IPS-18a (cell line): ENCODE data around the gene PLIN5.
"Not testable (repeated sequence)": the region's sequence is repeated elsewhere in the genome, so short reads cannot be mapped to it uniquely, and the experiment has no call there.

ENCODE experiments used
- H3K27ac ChIP-seq: one replicate; pipeline ENCODE4 v1.5.1; 2013; ENCODE audit warnings: low read length
- H3K27me3 ChIP-seq: one replicate; pipeline ENCODE4 v1.6.1; 2013; ENCODE audit warnings: mild to moderate bottlenecking, low read length; ENCODE audit not compliant: control insufficient read depth, insufficient read depth
- H3K36me3 ChIP-seq: one replicate; pipeline ENCODE4 v1.6.1; 2013; ENCODE audit warnings: low read depth, low read length; ENCODE audit not compliant: control insufficient read depth
- H3K4me1 ChIP-seq: one replicate; pipeline ENCODE4 v1.6.1; 2013; ENCODE audit warnings: low read depth, low read length; ENCODE audit not compliant: control insufficient read depth
- H3K4me3 ChIP-seq: one replicate; pipeline ENCODE4 v1.5.1; 2013; ENCODE audit warnings: low read length
- H3K9ac ChIP-seq: one replicate; pipeline ENCODE4 v1.6.1; 2013; ENCODE audit warnings: mild to moderate bottlenecking, low read length, moderate library complexity
- H3K9me3 ChIP-seq: one replicate; pipeline ENCODE4 v1.6.1; 2013; ENCODE audit warnings: low read depth, low read length; ENCODE audit not compliant: control insufficient read depth

The PLIN5 gene

DNA sequence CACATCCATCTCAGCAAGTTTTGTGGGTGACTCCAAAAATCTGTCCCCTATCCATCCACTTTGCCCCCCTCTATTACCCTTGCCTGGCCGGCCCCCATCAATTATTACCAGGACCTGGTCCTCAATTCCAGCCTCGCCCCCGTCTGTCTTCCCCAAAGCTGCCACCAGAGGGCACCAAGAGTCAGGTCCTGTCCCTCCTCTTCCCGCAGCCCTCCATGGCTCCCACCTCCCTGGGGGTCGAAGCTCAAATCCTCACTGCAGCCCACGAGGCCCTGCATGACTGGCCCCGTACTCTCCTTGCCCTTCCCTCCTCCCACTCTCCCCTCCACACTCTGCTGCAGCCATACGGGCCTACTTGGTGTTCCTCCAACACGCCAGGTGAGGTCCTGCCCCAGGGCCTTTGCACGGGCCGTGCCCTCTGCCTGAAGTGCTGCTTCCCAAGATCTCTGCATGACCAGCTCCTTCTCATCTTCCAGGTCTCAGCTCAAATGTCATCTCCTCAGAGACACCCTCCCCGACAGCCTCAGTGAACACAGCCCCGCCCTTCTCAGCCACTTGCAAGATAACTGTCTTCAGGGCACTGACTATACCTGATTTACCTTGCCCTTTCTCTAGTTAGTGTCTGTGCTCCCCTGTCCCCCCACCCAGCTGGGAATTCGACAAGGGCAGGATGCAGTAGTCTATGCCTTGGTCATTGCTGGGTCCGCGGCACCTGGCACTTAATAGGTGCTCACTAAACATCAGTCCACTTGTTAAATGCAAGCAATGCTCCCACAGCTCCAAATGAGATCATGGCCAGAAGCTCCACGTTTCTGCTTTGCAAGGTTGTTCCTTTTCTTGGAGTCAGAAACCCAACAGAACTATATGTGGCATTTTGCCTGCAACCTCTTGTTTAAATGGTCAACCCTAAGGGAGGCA is 41.3 kb upstream of the PLIN5 start:
- Histone ChIP-seq H3K4me3 (no peak overlapping the region), H3K27ac (no peak overlapping the region), H3K9ac (peak overlapping the region; percentile 26)

DNA sequence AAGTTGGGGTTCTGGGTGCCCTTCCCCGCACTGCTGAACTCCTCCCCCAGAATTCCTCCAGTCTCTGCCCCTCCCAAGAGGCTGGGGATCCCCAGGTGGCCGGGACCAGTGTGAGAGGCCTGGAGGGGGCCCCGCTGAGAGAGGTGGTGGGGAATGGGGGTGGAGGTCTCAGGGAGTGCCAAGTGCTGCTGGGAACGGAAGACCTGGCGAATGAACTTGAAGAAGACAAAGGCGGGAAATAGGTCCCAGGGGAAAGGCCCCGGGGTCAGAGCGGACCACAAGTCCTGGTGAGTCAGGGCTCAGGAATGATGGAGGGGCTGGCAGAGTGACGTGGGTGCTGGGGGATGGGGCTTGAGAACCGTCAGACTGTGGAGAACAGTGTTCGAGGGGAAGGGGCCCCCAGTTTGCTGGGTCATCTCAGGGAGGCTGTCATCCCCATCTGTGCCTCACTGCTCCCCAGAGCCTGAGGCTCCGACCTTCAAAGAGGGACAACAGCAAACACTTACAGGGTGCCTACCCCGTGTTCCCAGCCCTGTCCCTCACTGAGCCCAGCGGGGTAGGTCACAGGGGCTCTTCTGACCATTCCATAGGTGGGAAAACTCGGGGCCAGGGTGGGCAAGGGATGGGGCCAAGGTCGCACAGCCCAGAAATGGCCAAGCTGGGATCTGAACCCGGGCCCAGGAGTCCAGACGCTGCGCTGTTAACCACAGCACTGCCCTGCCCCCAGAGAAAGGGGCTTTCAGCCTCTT is 40.4 kb upstream of the PLIN5 start:
- H3K36me3 ChIP-seq, result no peaks in the 10 kb centered on the region
- peaks cover 8% of the 10 kb centered on the region for H3K4me1 ChIP-seq
- peak overlapping the region; percentile 45 for H3K9ac ChIP-seq
- no peaks in the 10 kb centered on the region for H3K9me3 ChIP-seq
- H3K27me3 ChIP-seq, result no peaks in the 10 kb centered on the region
- peak overlapping the region; percentile 23 for H3K27ac ChIP-seq
- H3K4me3 ChIP-seq, result no peak overlapping the region

More for the DNA sequence above, 41.3 kb upstream of the PLIN5 start:
- no peaks in the 10 kb centered on the region for H3K27me3 ChIP-seq
- H3K36me3 ChIP-seq, result no peaks in the 10 kb centered on the region
- H3K4me1 ChIP-seq, result peaks cover 8% of the 10 kb centered on the region
- H3K9me3 ChIP-seq, result no peaks in the 10 kb centered on the region

DNA sequence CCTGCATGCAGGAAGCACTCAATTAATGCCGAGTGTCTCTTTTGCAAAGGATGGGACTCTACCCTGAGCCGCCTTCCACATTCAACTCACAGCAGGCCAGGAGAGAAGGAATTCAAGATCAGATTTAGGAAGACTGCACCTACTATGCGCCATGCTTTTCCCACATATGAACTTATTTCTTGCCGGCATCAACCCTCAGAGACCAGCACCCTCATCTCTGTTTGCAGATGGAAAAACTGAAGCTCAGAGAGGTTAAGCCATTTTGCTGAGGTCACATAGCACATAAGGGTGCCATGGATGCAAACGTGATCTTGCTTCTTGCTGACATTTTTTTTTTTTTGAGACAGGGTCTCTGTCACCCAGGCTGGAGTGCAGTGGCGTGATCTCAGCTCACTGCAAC is 38.7 kb upstream of the PLIN5 start:
- no peak overlapping the region for H3K4me3 ChIP-seq
- H3K9me3 ChIP-seq, result no peaks in the 10 kb centered on the region
- H3K4me1 ChIP-seq, result peaks cover 8% of the 10 kb centered on the region
- H3K27me3 ChIP-seq, result no peaks in the 10 kb centered on the region
- H3K36me3 ChIP-seq, result no peaks in the 10 kb centered on the region
- H3K27ac ChIP-seq, result no peak overlapping the region
- no peak overlapping the region for H3K9ac ChIP-seq

DNA sequence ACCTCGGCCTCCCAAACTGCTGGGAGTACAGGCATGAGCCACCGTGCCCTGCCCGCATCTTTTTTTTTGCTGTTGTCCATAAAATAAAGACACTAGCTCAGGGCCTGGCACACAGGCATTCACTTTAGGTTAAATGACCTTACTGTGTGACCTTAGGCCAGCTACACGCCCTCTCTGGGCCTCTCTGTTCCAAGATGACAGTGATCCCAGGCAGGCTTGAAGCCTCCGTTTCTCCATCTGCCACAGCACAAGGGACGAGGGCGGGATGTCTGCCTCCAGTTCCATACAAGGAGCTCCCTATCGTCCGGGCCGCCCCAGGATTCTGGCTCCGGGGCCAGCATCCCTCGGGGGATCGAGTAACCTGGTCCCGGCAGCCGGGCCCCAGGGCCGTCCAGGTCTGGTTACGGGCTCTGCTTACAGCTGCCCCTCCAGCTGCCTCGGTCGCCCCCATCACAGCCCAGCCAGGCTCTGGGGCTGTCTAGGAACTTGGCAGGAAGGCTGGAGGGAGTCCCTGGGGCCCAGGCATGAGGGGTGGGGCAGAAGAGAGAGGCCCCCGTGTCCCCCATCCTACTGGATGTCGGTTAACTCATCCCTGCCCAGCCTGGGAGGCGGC is 36.4 kb upstream of the PLIN5 start:
- Histone ChIP-seq H3K4me3 (no peak overlapping the region), H3K27ac (no peak overlapping the region), H3K9ac (no peak overlapping the region), H3K4me1 (peaks cover 8% of the 10 kb centered on the region), H3K36me3 (no peaks in the 10 kb centered on the region), H3K27me3 (no peaks in the 10 kb centered on the region), H3K9me3 (no peaks in the 10 kb centered on the region)

DNA sequence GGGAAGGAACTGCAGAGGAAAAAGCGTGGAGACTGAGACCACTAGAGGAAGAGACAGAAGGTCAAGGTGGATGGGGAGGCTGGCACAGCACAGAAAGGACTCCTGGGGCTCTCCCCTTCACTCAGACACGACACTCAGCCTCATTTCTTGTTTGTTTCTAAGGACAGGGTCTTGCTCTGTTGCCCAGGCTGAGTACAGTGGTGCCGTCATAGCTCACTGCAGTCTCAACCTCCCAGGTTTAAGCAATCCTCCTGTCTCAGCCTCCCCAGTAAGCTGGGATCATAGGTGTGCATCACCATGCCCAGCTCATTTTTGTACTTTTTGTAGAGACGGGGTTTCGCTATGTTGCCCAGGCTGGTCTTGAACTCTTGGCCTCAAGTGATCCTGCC is 35.9 kb upstream of the PLIN5 start:
- Histone ChIP-seq H3K4me1 (peaks cover 8% of the 10 kb centered on the region), H3K4me3 (no peak overlapping the region), H3K27ac (no peak overlapping the region), H3K36me3 (no peaks in the 10 kb centered on the region), H3K27me3 (no peaks in the 10 kb centered on the region), H3K9ac (no peak overlapping the region), H3K9me3 (no peaks in the 10 kb centered on the region)

DNA sequence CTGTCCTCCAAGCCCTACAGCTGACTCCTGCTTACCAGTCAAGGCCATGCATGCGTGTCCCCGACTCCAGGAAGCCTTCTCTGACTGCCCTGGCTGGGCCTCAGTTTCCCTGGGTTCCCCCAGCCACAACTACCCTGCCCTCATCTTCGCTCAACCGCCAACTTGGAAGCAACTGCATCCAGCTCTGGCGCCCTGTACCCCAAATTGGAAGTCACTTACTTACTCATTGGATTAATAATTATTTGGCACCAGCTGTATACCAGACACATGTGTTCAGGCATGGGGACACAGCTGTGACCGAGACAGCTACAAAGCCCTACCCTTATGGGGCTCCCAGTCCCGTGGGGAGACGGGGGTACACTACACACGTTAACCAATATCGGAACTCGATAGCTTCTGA is 35.4 kb upstream of the PLIN5 start:
- H3K4me3 ChIP-seq, result no peak overlapping the region
- H3K4me1 ChIP-seq, result peaks cover 4% of the 10 kb centered on the region
- H3K9ac ChIP-seq, result no peak overlapping the region
- H3K27ac ChIP-seq, result no peak overlapping the region
- no peaks in the 10 kb centered on the region for H3K27me3 ChIP-seq
- no peaks in the 10 kb centered on the region for H3K9me3 ChIP-seq
- no peaks in the 10 kb centered on the region for H3K36me3 ChIP-seq

DNA sequence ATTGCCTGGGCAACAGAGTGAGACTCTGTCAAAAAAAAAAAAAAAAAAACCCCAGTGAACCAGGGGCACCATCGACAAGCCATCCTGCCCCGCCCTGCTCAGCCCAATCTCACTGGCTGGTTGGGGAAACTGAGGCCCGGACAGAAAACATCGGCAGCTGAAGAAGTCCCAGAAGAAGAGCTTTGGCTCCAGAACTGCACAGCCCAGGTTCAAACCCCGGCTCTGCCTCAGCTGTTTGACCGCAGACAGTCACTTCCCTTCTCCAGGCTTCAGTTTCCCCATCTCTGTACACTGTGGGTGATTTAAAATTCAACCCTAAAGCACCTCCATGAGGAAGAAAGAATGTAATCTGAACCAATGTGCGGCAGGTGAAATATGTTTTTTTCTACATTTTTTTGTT is 33.9 kb upstream of the PLIN5 start:
- H3K9me3 ChIP-seq, result no peaks in the 10 kb centered on the region
- H3K27ac ChIP-seq, result no peak overlapping the region
- no peaks in the 10 kb centered on the region for H3K36me3 ChIP-seq
- H3K4me3 ChIP-seq, result no peak overlapping the region
- H3K4me1 ChIP-seq, result no peaks in the 10 kb centered on the region
- H3K27me3 ChIP-seq, result no peaks in the 10 kb centered on the region
- no peak overlapping the region for H3K9ac ChIP-seq

DNA sequence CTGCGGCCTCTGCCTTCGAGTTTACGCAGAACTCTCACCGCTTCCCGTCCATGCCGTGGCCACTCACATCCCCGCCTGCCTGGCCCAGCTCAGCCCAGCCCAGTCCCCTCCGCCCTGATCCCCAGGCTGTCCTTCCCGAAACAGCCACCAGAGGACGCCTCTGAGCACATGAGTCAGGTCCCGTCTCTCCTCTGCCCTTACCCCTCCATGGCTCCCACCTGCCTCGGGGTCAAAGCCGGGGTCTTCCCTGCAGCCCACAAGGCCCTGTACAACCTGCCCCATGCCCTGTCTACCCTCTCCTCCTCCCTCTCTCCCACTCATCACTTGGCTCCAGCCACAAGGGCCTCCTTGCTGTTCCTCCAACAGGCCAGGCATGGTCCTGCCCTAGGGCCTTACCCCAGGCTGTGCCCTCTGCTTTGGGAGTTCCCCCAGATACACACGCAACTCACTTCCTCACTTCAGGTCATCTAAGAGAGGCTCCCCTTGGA is 32.6 kb upstream of the PLIN5 start:
- Histone ChIP-seq H3K27ac (no peak overlapping the region), H3K9ac (no peak overlapping the region), H3K27me3 (no peaks in the 10 kb centered on the region), H3K4me3 (no peak overlapping the region), H3K9me3 (no peaks in the 10 kb centered on the region), H3K4me1 (no peaks in the 10 kb centered on the region), H3K36me3 (no peaks in the 10 kb centered on the region)

DNA sequence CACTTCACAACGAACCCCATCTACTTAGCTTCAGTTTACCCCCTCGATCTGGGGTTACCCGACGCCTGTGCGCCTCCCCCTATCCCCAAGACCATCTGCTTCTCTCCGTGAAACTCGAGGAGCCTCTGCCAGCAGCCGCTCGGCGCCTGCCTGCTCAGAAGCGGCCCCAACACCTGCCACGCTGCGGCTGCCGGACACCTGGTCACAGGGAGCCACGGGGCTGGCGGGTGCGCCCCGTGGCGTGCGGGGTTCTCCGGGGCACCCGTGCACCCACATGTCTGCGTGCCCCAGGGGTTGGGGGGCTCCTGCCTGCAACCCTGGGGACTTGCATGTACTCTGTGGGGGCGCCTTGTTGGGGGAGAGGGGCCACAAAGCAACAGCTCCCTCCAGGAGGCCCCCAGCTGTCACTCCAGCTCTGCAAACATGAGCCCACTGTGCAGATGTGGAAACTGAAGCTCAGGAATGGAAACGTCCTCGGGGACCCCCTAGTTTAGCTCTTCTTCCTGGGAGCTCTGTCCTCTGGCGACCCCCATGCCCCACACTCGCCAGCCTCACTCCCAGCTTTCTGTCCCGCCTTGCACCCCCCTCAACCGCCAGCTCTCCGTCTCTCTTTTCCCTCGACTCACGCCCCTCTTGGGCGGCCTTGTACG is 31.5 kb upstream of the PLIN5 start:
- Histone ChIP-seq H3K27me3 (no peaks in the 10 kb centered on the region), H3K4me3 (no peak overlapping the region), H3K4me1 (no peaks in the 10 kb centered on the region), H3K36me3 (no peaks in the 10 kb centered on the region), H3K9me3 (no peaks in the 10 kb centered on the region), H3K27ac (no peak overlapping the region), H3K9ac (no peak overlapping the region)

DNA sequence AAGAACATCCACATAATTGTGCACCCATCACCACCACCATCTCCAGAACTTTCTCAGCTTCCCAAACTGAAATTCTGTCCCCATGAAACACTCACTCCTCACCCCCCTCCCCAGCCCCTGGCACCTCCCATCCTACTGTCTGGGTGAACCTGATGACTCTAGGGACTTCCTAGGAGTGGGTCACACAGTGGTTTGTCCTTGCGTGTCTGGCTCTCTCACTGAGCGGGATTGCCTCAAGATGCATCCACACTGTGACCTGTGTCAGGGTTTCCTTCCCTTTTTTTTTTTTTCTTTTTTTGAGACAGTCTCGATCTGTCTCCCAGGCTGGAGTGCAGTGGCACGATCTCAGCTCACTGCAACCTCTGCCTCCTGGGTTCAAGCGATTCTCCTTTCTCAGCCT is 28.5 kb upstream of the PLIN5 start:
- H3K27me3 ChIP-seq, H3K27ac ChIP-seq, H3K4me3 ChIP-seq, H3K36me3 ChIP-seq, H3K4me1 ChIP-seq, H3K9ac ChIP-seq, H3K9me3 ChIP-seq: not testable (repeated sequence)

DNA sequence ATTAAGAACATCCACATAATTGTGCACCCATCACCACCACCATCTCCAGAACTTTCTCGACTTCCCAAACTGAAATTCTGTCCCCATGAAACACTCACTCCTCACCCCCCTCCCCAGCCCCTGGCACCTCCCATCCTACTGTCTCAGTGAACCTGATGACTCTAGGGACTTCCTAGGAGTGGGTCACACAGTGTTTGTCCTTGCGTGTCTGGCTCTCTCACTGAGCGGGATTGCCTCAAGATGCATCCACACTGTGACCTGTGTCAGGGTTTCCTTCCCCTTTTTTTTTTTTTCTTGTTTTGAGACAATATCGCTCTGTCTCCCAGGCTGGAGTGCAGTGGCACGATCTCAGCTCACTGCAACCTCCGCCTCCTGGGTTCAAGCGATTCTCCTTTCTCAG is 27.1 kb upstream of the PLIN5 start:
- not testable (repeated sequence) for H3K27me3 ChIP-seq, H3K27ac ChIP-seq, H3K36me3 ChIP-seq, H3K9me3 ChIP-seq, H3K9ac ChIP-seq, H3K4me3 ChIP-seq, H3K4me1 ChIP-seq
